ENCODE data around the gene SEMA3B. TPM values are rescaled to one million over a fixed set of nuclear protein-coding genes. Genes with fewer than 3 reads are reported as not detected.

SEMA3B gene
- total RNA-seq, 1 experiment from 2014 or later, result 6.4 TPM

- Histone ChIP-seq H2BK12ac (ENCODE audit: insufficient read length, low read depth, low read length) (no peak overlapping the region), H3K4ac (ENCODE audit: low read depth, low read length) (no peak overlapping the region), H3K79me2 (ENCODE audit: insufficient read depth, low read length) (peaks cover 8% of the 10 kb centered on the region; the same call in 1 of the 2 replicates), H2AK5ac (ENCODE audit: insufficient read length, low read length) (no peak overlapping the region), H3K23ac (ENCODE audit: insufficient read length, low read depth, low read length) (no peak overlapping the region), H3T11ph (ENCODE audit: low read length) (no peak overlapping the region), H2BK120ac (ENCODE audit: low read depth, low read length, poor library complexity, severe bottlenecking) (no peak overlapping the region), H4K5ac (ENCODE audit: insufficient read length, low read depth, low read length) (no peak overlapping the region), H3K4me2 (ENCODE audit: insufficient read depth, insufficient read length, low read length) (no peak overlapping the region), H2AFZ (ENCODE audit: low read length) (no peak overlapping the region), H3K27ac (ENCODE audit: insufficient read length, low read depth, low read length) (no peak overlapping the region), H3K9ac (ENCODE audit: extremely low read depth, insufficient read length, low read length) (no peak overlapping the region), H4K20me1 (ENCODE audit: control insufficient read depth, insufficient read depth, insufficient read length) (no peaks in the 10 kb centered on the region), H3K56ac (ENCODE audit: insufficient read length, low read depth, low read length) (no peak overlapping the region), H4K91ac (ENCODE audit: insufficient read length, low read depth, low read length) (no peak overlapping the region), H3K9me3 (ENCODE audit: control insufficient read depth, low read depth, low read length) (no peaks in the 10 kb centered on the region), H3K23me2 (ENCODE audit: insufficient read length, low read depth, low read length, poor library complexity, severe bottlenecking) (peaks cover 24% of the 10 kb centered on the region), H2BK5ac (ENCODE audit: insufficient read length, low read length) (no peak overlapping the region), H3K14ac (ENCODE audit: insufficient read depth, low read length) (no peak overlapping the region), H3K79me1 (ENCODE audit: insufficient read depth, low read depth, low read length, poor library complexity, severe bottlenecking) (peaks cover 6% of the 10 kb centered on the region), H3K18ac (ENCODE audit: insufficient read length, low read depth, low read length) (no peak overlapping the region), H3K27me3 (ENCODE audit: insufficient read depth, low read length) (no peaks in the 10 kb centered on the region), H2BK20ac (ENCODE audit: low read depth, low read length, poor library complexity, severe bottlenecking) (no peak overlapping the region), H4K8ac (replicated peaks; ENCODE audit: insufficient read length, low read depth, low read length) (no peak overlapping the region), H2BK15ac (ENCODE audit: low read depth, low read length) (no peak overlapping the region), H3K4me1 (ENCODE audit: insufficient read depth, low read length) (peaks cover 6% of the 10 kb centered on the region; the same call in 1 of the 2 replicates)
- TF ChIP-seq CTCF (conservative IDR thresholded peaks at IDR 0.05), result no peak
- DNase-seq, result no peak
- peaks cover 20 to 36% of the 10 kb centered on the region in 2 experiments for H3K4me1 Mint-ChIP-seq
- peaks cover 16 to 34% (median 19%) of the 10 kb centered on the region in 3 experiments for H3K36me3 Mint-ChIP-seq (ENCODE audit: insufficient read depth in 1 of 3, low read depth in 3 of 3)
- H3K9me3 Mint-ChIP-seq, result no peaks in the 10 kb centered on the region
- no peak overlapping the region for H3K4me3 Mint-ChIP-seq
- WGBS (ENCODE audit: extremely low coverage, insufficient read length, low lambda C conversion rate), result no CpG with 5 or more reads among the region's 2 CpGs
- no peaks in the 10 kb centered on the region; the same call in 1 of the 2 replicates for H3K27me3 Mint-ChIP-seq (ENCODE audit: low read depth)
- no peak overlapping the region for H3K27ac Mint-ChIP-seq
These were observed 56.1 kb downstream of the SEMA3B start for GRCh38 chr3:50325113-50325480.
